K562 (cell line): Measurements from ENCODE around the gene TCEANC. TPM values are rescaled to one million over a fixed set of nuclear protein-coding genes. Genes with fewer than 3 reads are reported as not detected.

Experiments
- ATAC-seq: fragments of 200-7000 bp; cut with Tn5 transposase; 3 replicates; pipeline ENCODE4 v1.9.1; 2020; ENCODE audit warnings: moderate library complexity
- BruUV-seq: library from RNA; stranded (reverse); fragments of 400-500 nt; replicated peaks from 2 replicates; lab custom pipeline; 2021; lab: Mats Ljungman, UMichigan
- CTCF ChIA-PET: fragments of 300-600 bp; formaldehyde crosslinking; extraction: SDS; loops from one replicate; lab custom pipeline; 2021; ENCODE audit warnings: low intra/inter-chr PET ratio; lab: Yijun Ruan, JAX
- POLR2A ChIA-PET: fragments of 300-600, 350-650 bp; sonication (Branson Sonifier 250); formaldehyde crosslinking; extraction: SDS; loops from one replicate; lab custom pipeline; 2021; ENCODE audit warnings: antibody characterized with exemption, inconsistent platforms; lab: Yijun Ruan, JAX
- DNase-seq, 4 experiments: peaks; one replicate each; pipeline versions ENCODE4 v3.0.0 to v3.0.0-alpha.2; 2011 to 2018; ENCODE audit warnings: low spot score in 3 of 4, mixed read lengths in 3 of 4; ENCODE audit errors: extremely low read depth in 1 of 4
- FAIRE-seq: peaks from 2 replicates; lab custom pipeline; 2011; peaks lifted over from hg19 to GRCh38; lab: Jason Lieb, UNC
- H2AFZ ChIP-seq: 2 replicates; pipeline ENCODE4 v1.6.0; 2011; ENCODE audit warnings: low read depth, low read length, control low read depth, inconsistent platforms
- H3K27ac ChIP-seq: fragments of 200-600 bp; 3 replicates; pipeline ENCODE4 v1.8.0; 2011; ENCODE audit warnings: low read depth, mild to moderate bottlenecking, control low read depth, inconsistent platforms, low read length, moderate library complexity, mixed read lengths; ENCODE audit errors: extremely low read depth
- H3K27me3 ChIP-seq, 2 experiments: fragments of 300-600 bp in 1 of 2; 2 replicates in 1 of 2; 3 replicates in 1 of 2; pipeline versions ENCODE4 v1.6.0 to v1.8.0; 2011; ENCODE audit warnings: inconsistent platforms in 2 of 2, low read length in 2 of 2, mild to moderate bottlenecking in 1 of 2, mixed read lengths in 1 of 2, moderate library complexity in 1 of 2; ENCODE audit not compliant: control insufficient read depth in 2 of 2, insufficient read depth in 2 of 2
- H3K36me3 ChIP-seq: fragments of 300-600 bp; 3 replicates; pipeline ENCODE4 v1.8.0; 2011; ENCODE audit warnings: mild to moderate bottlenecking, low read length, inconsistent platforms; ENCODE audit not compliant: control insufficient read depth, insufficient read depth
- H3K4me1 ChIP-seq, 2 experiments: fragments of 200-600 bp in 1 of 2; replicated peaks in 1 of 2; 2 replicates in 1 of 2; 3 replicates in 1 of 2; pipeline versions ENCODE4 v1.5.1 to v1.8.0; 2011; ENCODE audit warnings: inconsistent platforms in 2 of 2, low read length in 2 of 2, mild to moderate bottlenecking in 1 of 2, mixed read lengths in 1 of 2, moderate library complexity in 1 of 2; ENCODE audit not compliant: control insufficient read depth in 2 of 2, insufficient read depth in 2 of 2
- H3K4me2 ChIP-seq: 2 replicates; pipeline ENCODE4 v1.6.1; 2011; ENCODE audit warnings: low read length, control low read depth, inconsistent platforms, mixed read lengths; ENCODE audit not compliant: insufficient read depth
- H3K4me3 ChIP-seq: fragments of 200-600 bp; sonication (generic), shearing (Covaris generic); 2 replicates; pipeline ENCODE4 v1.5.1; 2016; ENCODE audit warnings: control low read depth, inconsistent platforms
- H3K79me2 ChIP-seq: fragments of 200-600 bp; 3 replicates; pipeline ENCODE4 v1.8.0; 2011; ENCODE audit warnings: low read length, inconsistent platforms; ENCODE audit not compliant: control insufficient read depth, insufficient read depth
- H3K9ac ChIP-seq, 2 experiments: 2 replicates each; pipeline versions ENCODE4 v1.6.0 to v1.6.1; 2011; ENCODE audit warnings: low read depth in 2 of 2, low read length in 2 of 2, control low read depth in 1 of 2, inconsistent platforms in 1 of 2, mild to moderate bottlenecking in 1 of 2, mixed read lengths in 1 of 2; ENCODE audit not compliant: insufficient read depth in 1 of 2
- H3K9me1 ChIP-seq: one replicate; pipeline ENCODE4 v1.6.0; 2011; ENCODE audit warnings: inconsistent platforms, mild to moderate bottlenecking, low read length, moderate library complexity; ENCODE audit not compliant: control insufficient read depth, insufficient read depth
- H3K9me3 ChIP-seq: replicated peaks from 2 replicates; pipeline ENCODE4 v1.5.1; 2011; ENCODE audit warnings: low read depth, low read length, inconsistent platforms; ENCODE audit not compliant: control insufficient read depth, insufficient read depth
- H4K20me1 ChIP-seq: replicated peaks from 2 replicates; pipeline ENCODE4 v1.6.1; 2011; ENCODE audit warnings: low read length, inconsistent platforms, mixed read lengths; ENCODE audit not compliant: control insufficient read depth, insufficient read depth
- C11orf30 ChIP-seq: fragments of 450-650 bp; IDR thresholded peaks from 2 replicates; pipeline ENCODE4 v1.6.1; 2016; ENCODE audit warnings: low read depth, mild to moderate bottlenecking
- CBX5 ChIP-seq: IDR thresholded peaks from 2 replicates; pipeline ENCODE4 v1.6.1; 2014; ENCODE audit warnings: low read depth, borderline replicate concordance
- CHD1 ChIP-seq: fragments of 200-600 bp; sonication (generic); IDR thresholded peaks from one replicate; pipeline ENCODE4 v1.6.1; 2012; ENCODE audit warnings: mild to moderate bottlenecking, moderate library complexity, low read length, inconsistent platforms
- CHD2 ChIP-seq: IDR thresholded peaks from 2 replicates; pipeline ENCODE4 v1.6.1; 2011; ENCODE audit warnings: low read depth, low read length
- MCM7 ChIP-seq, 2 experiments: fragments of 450-650 bp; IDR thresholded peaks; 2 replicates each; pipeline ENCODE4 v1.6.1; 2016 to 2018
- PCBP1 ChIP-seq: fragments of 200-400 bp; formaldehyde crosslinking; IDR thresholded peaks from 2 replicates; pipeline ENCODE4 v1.6.1; 2018; ENCODE audit warnings: mild to moderate bottlenecking, low read depth, low read length; ENCODE audit not compliant: poor library complexity, severe bottlenecking
- PTBP1 ChIP-seq: fragments of 200-400 bp; formaldehyde crosslinking; IDR thresholded peaks from 2 replicates; pipeline ENCODE4 v1.6.1; 2017; ENCODE audit warnings: low read depth, low read length
- RBBP5 ChIP-seq: fragments of 200-600 bp; sonication (generic); IDR thresholded peaks from 2 replicates; pipeline ENCODE4 v1.6.1; 2012; ENCODE audit warnings: borderline replicate concordance, mild to moderate bottlenecking, low read length, control low read depth, inconsistent platforms; ENCODE audit not compliant: insufficient read depth, poor library complexity, severe bottlenecking
- SMARCA5 ChIP-seq: fragments of 450-650 bp; IDR thresholded peaks from 2 replicates; pipeline ENCODE4 v1.6.1; 2016
- SMARCB1 ChIP-seq: IDR thresholded peaks from 2 replicates; pipeline ENCODE4 v1.6.1; 2011; ENCODE audit warnings: improper control_type of control experiment, low read depth; ENCODE audit not compliant: insufficient read length
- UBTF ChIP-seq, 2 experiments: IDR thresholded peaks; 2 replicates each; pipeline ENCODE4 v1.6.1; 2012; ENCODE audit warnings: improper control_type of control experiment in 2 of 2, low read depth in 2 of 2, low read length in 2 of 2, borderline replicate concordance in 1 of 2
- ZBTB8A ChIP-seq: fragments of 450-650 bp; IDR thresholded peaks from 2 replicates; pipeline ENCODE4 v1.6.1; 2018; ENCODE audit warnings: mild to moderate bottlenecking, moderate library complexity; ENCODE audit not compliant: partially characterized antibody
- ZNF140 ChIP-seq: fragments of 250-450 bp; sonication (Bioruptor Pico); IDR thresholded peaks from 2 replicates; pipeline ENCODE4 v1.8.0; 2021; ENCODE audit warnings: moderate library complexity, mild to moderate bottlenecking, inconsistent platforms
- WGBS: fragments of 100-300 bp; shearing (Covaris generic); methylation state at CpG from one replicate; pipeline ENCODE4 v1.1.6; 2016; ENCODE audit warnings: low coverage, mixed read lengths; ENCODE audit not compliant: insufficient coverage; ENCODE audit errors: missing lambda C conversion rate; 5-methylcytosine and 5-hydroxymethylcytosine counted together
- in situ Hi-C: fragments of 300-500 bp; cut with MboI; formaldehyde crosslinking; loops from 4 replicates; pipeline ENCODE4 v1.15.0; 2018; ENCODE audit warnings: inconsistent platforms, mixed read lengths
- intact Hi-C: fragments of 100-400 bp; cut with micrococcal nuclease; formaldehyde crosslinking; loops from 2 replicates; pipeline ENCODE4 v1.14.2; 2022
- polyA plus RNA-seq, 8 experiments: library from polyadenylated mRNA; depleted of rRNA in 4 of 8; stranded (reverse) in 5 of 8; unstranded in 3 of 8; fragments of >200 nt; fragmentation: Nextera tagmentation in 2 of 8; fragmentation: Illumina TruSeq in 1 of 8; extraction: Ambion mirVana in 2 of 8; extraction: Trizol in 1 of 8; gene quantifications; 2 replicates each; pipeline versions ENCODE4 v1.2.1 to v1.2.3, GENCODE V29; 2011 to 2014; ENCODE audit warnings: inconsistent platforms in 1 of 8, missing spikeins in 1 of 8
- total RNA-seq, 7 experiments: library from RNA; depleted of rRNA in 6 of 7; stranded (reverse); fragments of >200 nt in 6 of 7; fragmentation: Illumina TruSeq in 2 of 7; extraction: Trizol in 2 of 7; gene quantifications; 2 replicates each; pipeline versions ENCODE4 v1.2.1 to v1.2.3, GENCODE V29; 2011 to 2021; ENCODE audit warnings: low replicate concordance in 1 of 7

The TCEANC gene
- total and polyA plus RNA-seq, 9 of the 15 experiments (the other 6 are each of a cell fraction or from before 2014, with no cell fraction given): 1.2 to 2.8 (median 2.0) TPM

- Histone ChIP-seq H3K9me3 (no peaks in the 10 kb centered on the region), H3K27ac (no peak overlapping the region), H4K20me1 (no peaks in the 10 kb centered on the region), H3K9ac (no peak overlapping the region), H3K4me2 (no peak overlapping the region), H2AFZ (no peak overlapping the region), H3K9me1 (no peaks in the 10 kb centered on the region), H3K36me3 (peaks cover 13% of the 10 kb centered on the region; the same call in 2 of the 3 replicates), H3K4me1 (no peaks in the 10 kb centered on the region; a peak in 1 of 5 replicates), H3K27me3 (no peaks in the 10 kb centered on the region), H3K79me2 (no peaks in the 10 kb centered on the region), H3K4me3 (no peak overlapping the region)
- FAIRE-seq: no peak
- POLR2A ChIA-PET: no interaction called here
- intact Hi-C loops (no loop called here), in situ Hi-C loops (loop anchor here (25.0 kb wide), 1 partner anchor 702 kb away; no protein-coding TSS in a partner anchor)
- no peak for ATAC-seq
- no peak for DNase-seq
- CTCF ChIA-PET: no interaction called here
- TF ChIP-seq CHD1: no peak
- no peak for TF ChIP-seq SMARCA5
- no peak for TF ChIP-seq PTBP1
- no peak for TF ChIP-seq CBX5
- no peak for TF ChIP-seq SMARCB1
- no peak for TF ChIP-seq MCM7 (IDR thresholded peaks at IDR 0.05)
- no peak for TF ChIP-seq ZNF140 (CRISPR knock-in tag)
- TF ChIP-seq ZBTB8A: no peak
- no peak for TF ChIP-seq UBTF (IDR thresholded peaks at IDR 0.05; ENCODE audit: borderline replicate concordance in 1 of 2, low read depth in 2 of 2, low read length in 2 of 2)
- no peak for TF ChIP-seq CHD2
- TF ChIP-seq C11orf30: no peak
- TF ChIP-seq PCBP1: no peak
- no peak for TF ChIP-seq RBBP5
- BruUV-seq: no TSS peak
- 33% methylated on average over 1 of the region's 3 CpGs for WGBS
Measured at GRCh38 chrX:13664020-13664419, 11.1 kb downstream of the TCEANC start.
